Measurements from ENCODE around the gene SEL1L3. TPM values are rescaled to one million over a fixed set of nuclear protein-coding genes. Genes with fewer than 3 reads are reported as not detected.
A peak's percentile ranks its signal among the peaks of the same experiment; 100 is the strongest.

SEL1L3 gene
- total and polyA plus RNA-seq, 2 donors from 2014 or later = 8.2 to 60.3 TPM

DNA sequence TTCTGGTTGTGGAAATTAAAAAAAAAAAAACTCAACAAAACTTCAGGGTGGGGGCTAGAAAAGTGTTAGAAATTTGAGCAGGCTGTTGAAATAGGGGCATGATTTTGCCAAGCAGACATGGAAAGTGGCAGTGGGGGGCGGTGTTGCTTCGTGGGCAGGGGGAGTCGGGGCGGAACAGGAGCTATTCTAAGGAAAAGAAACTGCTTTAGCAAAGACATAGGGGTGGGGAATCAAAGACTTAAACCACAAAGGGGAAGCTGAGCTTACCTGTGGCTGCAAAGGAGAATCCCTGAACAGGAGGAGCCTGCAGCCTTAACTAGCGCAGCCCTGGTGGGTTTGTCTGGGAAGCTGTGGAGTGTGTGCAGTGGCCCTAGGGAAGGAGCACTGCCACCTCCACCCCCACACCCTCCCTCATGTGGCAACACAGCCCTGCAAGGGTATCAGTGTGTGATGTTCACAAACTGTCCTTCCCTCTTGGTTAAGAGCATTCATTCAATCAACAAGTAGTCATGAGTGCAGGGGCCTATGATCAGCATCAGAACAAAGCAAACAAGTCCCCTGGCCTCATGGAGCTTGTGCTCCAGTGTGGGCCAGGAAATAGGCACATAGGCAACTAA, 20.5 kb downstream of the SEL1L3 start:
- intact Hi-C loops (cut with DNase I) = no loop called here
- H3K4me1 ChIP-seq (ENCODE audit: control insufficient read depth in 2 of 3, insufficient read depth in 2 of 3, low read depth in 1 of 3, low read length in 3 of 3) = peaks cover 0 to 6% (median 0%) of the 10 kb centered on the region in 3 donors
- H3K27ac ChIP-seq (ENCODE audit: low read depth in 2 of 2, low read length in 2 of 2) = no peak overlapping the region
- TF ChIP-seq, protein P1, sequence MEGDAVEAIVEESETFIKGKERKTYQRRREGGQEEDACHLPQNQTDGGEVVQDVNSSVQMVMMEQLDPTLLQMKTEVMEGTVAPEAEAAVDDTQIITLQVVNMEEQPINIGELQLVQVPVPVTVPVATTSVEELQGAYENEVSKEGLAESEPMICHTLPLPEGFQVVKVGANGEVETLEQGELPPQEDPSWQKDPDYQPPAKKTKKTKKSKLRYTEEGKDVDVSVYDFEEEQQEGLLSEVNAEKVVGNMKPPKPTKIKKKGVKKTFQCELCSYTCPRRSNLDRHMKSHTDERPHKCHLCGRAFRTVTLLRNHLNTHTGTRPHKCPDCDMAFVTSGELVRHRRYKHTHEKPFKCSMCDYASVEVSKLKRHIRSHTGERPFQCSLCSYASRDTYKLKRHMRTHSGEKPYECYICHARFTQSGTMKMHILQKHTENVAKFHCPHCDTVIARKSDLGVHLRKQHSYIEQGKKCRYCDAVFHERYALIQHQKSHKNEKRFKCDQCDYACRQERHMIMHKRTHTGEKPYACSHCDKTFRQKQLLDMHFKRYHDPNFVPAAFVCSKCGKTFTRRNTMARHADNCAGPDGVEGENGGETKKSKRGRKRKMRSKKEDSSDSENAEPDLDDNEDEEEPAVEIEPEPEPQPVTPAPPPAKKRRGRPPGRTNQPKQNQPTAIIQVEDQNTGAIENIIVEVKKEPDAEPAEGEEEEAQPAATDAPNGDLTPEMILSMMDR (IDR thresholded peaks at IDR 0.05; ENCODE audit: borderline replicate concordance, extremely low read depth, insufficient read depth) = peak; percentile 8
- FAIRE-seq (no peak), DNase-seq (no peak)
- no peak overlapping the region for H3K4me3 ChIP-seq (ENCODE audit: low read length in 3 of 3)
- no peak overlapping the region for H3K9ac ChIP-seq (ENCODE audit: low read length in 3 of 3)
- H3K27me3 ChIP-seq (ENCODE audit: control insufficient read depth, insufficient read depth, low read length) = no peaks in the 10 kb centered on the region
- H3K9me3 ChIP-seq (ENCODE audit: control insufficient read depth in 2 of 3, insufficient read depth in 1 of 3, low read length in 3 of 3) = no peaks in the 10 kb centered on the region
- H3K36me3 ChIP-seq (ENCODE audit: control insufficient read depth in 2 of 3, insufficient read depth in 3 of 3, low read length in 3 of 3) = no peaks in the 10 kb centered on the region

DNA sequence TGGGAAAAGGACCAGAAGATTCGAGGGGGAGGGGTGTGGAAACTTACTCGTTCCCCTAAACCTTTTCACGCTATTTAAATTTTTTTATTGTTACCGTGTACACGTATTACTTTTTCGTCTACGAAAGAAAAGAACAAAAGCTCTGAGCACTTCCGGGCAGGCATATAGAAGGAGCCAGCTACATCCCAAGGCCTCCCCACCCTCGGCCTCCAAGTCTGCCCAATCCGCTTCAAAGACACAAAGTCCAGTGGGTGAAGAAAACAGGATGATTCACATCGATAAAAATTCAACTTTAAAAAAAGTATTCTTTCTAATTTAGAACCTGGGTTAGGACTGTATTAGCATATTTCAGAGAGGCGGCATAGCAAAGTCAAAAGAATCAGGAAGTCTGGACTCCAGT, 23.1 kb downstream of the SEL1L3 start:
- DNase-seq = no peak
- FAIRE-seq = no peak
- Histone ChIP-seq H3K27me3 (ENCODE audit: control insufficient read depth, insufficient read depth, low read length) (no peaks in the 10 kb centered on the region), H3K9me3 (ENCODE audit: control insufficient read depth in 2 of 3, insufficient read depth in 1 of 3, low read length in 3 of 3) (no peaks in the 10 kb centered on the region), H3K9ac (ENCODE audit: low read length in 3 of 3) (no peak overlapping the region), H3K4me1 (ENCODE audit: control insufficient read depth in 2 of 3, insufficient read depth in 2 of 3, low read depth in 1 of 3, low read length in 3 of 3) (peaks cover 0 to 6% (median 0%) of the 10 kb centered on the region in 3 donors), H3K27ac (ENCODE audit: low read depth in 2 of 2, low read length in 2 of 2) (no peak overlapping the region), H3K4me3 (ENCODE audit: low read length in 3 of 3) (no peak overlapping the region), H3K36me3 (ENCODE audit: control insufficient read depth in 2 of 3, insufficient read depth in 3 of 3, low read length in 3 of 3) (no peaks in the 10 kb centered on the region)
- intact Hi-C loops (cut with DNase I) = no loop called here
- TF ChIP-seq, protein P1 (IDR thresholded peaks at IDR 0.05; ENCODE audit: borderline replicate concordance, extremely low read depth, insufficient read depth) = no peak

DNA sequence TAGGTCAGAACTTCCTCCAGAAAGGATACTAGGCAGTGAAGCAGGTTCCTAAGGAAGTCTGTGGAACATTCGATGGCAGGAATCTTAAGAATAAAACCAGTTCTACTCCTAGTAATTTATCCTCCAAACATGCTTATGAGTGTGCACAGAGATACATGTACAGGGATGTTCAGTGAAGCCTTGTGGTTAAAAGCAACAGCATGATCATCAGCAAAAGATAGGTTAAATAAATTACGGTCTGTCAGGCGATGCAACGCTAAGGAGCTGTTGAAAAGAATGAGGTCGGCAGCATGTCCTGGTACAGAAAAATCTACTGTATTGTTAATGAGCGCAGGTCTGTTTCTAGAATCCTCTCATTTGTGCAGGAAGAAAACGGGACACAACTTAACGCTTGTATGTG, 23.6 kb downstream of the SEL1L3 start:
- no peak for FAIRE-seq
- TF ChIP-seq, protein P1 (IDR thresholded peaks at IDR 0.05; ENCODE audit: borderline replicate concordance, extremely low read depth, insufficient read depth) = no peak
- Histone ChIP-seq H3K27me3 (ENCODE audit: control insufficient read depth, insufficient read depth, low read length) (no peaks in the 10 kb centered on the region), H3K4me1 (ENCODE audit: control insufficient read depth in 2 of 3, insufficient read depth in 2 of 3, low read depth in 1 of 3, low read length in 3 of 3) (peaks cover 0 to 4% (median 0%) of the 10 kb centered on the region in 3 donors), H3K9ac (ENCODE audit: low read length in 3 of 3) (no peak overlapping the region), H3K9me3 (ENCODE audit: control insufficient read depth in 2 of 3, insufficient read depth in 1 of 3, low read length in 3 of 3) (no peaks in the 10 kb centered on the region), H3K36me3 (ENCODE audit: control insufficient read depth in 2 of 3, insufficient read depth in 3 of 3, low read length in 3 of 3) (no peaks in the 10 kb centered on the region), H3K4me3 (ENCODE audit: low read length in 3 of 3) (no peak overlapping the region), H3K27ac (ENCODE audit: low read depth in 2 of 2, low read length in 2 of 2) (no peak overlapping the region)
- no peak for DNase-seq
- intact Hi-C loops (cut with DNase I) = no loop called here

DNA sequence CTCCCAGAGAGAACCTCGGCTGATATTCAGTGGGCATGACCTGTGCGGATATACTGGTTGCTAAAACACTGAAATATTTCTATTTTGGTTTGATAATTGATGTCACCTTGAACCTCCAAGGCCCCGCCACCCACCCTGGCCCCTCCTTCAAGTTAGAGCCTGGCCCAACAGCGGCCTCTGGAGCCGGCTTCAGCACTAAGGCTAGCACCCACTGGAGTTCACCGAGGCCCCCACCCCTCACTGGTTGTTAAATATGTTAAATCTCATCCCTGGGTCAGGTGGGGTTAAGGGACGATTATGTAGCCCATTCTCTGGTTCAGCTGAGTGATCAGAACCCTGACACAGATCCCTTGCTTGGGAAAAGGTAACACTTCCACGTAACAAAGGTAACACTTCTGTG, 24.3 kb downstream of the SEL1L3 start:
- TF ChIP-seq, protein P1 (IDR thresholded peaks at IDR 0.05; ENCODE audit: borderline replicate concordance, extremely low read depth, insufficient read depth) = no peak
- intact Hi-C loops (cut with DNase I) = no loop called here
- FAIRE-seq (no peak), DNase-seq (no peak)
- Histone ChIP-seq H3K4me1 (ENCODE audit: control insufficient read depth in 2 of 3, insufficient read depth in 2 of 3, low read depth in 1 of 3, low read length in 3 of 3) (no peaks in the 10 kb centered on the region), H3K4me3 (ENCODE audit: low read length in 3 of 3) (no peak overlapping the region), H3K36me3 (ENCODE audit: control insufficient read depth in 2 of 3, insufficient read depth in 3 of 3, low read length in 3 of 3) (no peaks in the 10 kb centered on the region), H3K9ac (ENCODE audit: low read length in 3 of 3) (no peak overlapping the region), H3K9me3 (ENCODE audit: control insufficient read depth in 2 of 3, insufficient read depth in 1 of 3, low read length in 3 of 3) (no peaks in the 10 kb centered on the region), H3K27me3 (ENCODE audit: control insufficient read depth, insufficient read depth, low read length) (no peaks in the 10 kb centered on the region), H3K27ac (ENCODE audit: low read depth in 2 of 2, low read length in 2 of 2) (no peak overlapping the region)

All from kidney (tissue), 14 donors.